SK-N-SH (cell line): ENCODE measurements around the gene PARP1. TPM values are rescaled to one million over a fixed set of nuclear protein-coding genes. Genes with fewer than 3 reads are reported as not detected.

Experiments used
- CTCF ChIA-PET: fragments of 300-600, 350-600 bp; formaldehyde crosslinking; extraction: SDS; loops from one replicate; lab custom pipeline; 2021; lab: Yijun Ruan, JAX
- POLR2A ChIA-PET: fragments of 350-600 bp; sonication (Branson Sonifier 250); formaldehyde crosslinking; extraction: SDS; loops from one replicate; lab custom pipeline; 2020; ENCODE audit warnings: antibody characterized with exemption, inconsistent platforms; lab: Yijun Ruan, JAX
- DNase-seq: peaks from one replicate; pipeline ENCODE4 v3.0.0; 2012
- H2AFZ ChIP-seq: fragments of 200-600 bp; sonication (generic); 2 replicates; pipeline ENCODE4 v1.8.1; 2016; ENCODE audit warnings: antibody characterized with exemption, mild to moderate bottlenecking, low read depth
- H3F3A ChIP-seq: fragments of 200-600 bp; sonication (generic); replicated peaks from 2 replicates; pipeline ENCODE3; 2016; ENCODE audit warnings: antibody characterized with exemption, mild to moderate bottlenecking; ENCODE audit not compliant: insufficient read depth
- H3K27ac ChIP-seq, 2 experiments: fragments of 200-500 bp in 1 of 2; fragments of 200-600 bp in 1 of 2; sonication (Bioruptor generic) in 1 of 2; sonication (generic), shearing (Covaris generic) in 1 of 2; 2 replicates each; pipeline versions ENCODE4 v1.5.1 to v1.6.1; 2014 to 2016; ENCODE audit warnings: low read depth in 2 of 2, inconsistent platforms in 1 of 2, low read length in 1 of 2, mild to moderate bottlenecking in 1 of 2, mixed read lengths in 1 of 2
- H3K27me3 ChIP-seq: fragments of 200-600 bp; sonication (generic), shearing (Covaris generic); 2 replicates; pipeline ENCODE4 v1.6.1; 2016; ENCODE audit warnings: mixed run types; ENCODE audit not compliant: insufficient read depth
- H3K36me3 ChIP-seq, 2 experiments: fragments of 200-500 bp in 1 of 2; fragments of 200-600 bp in 1 of 2; sonication (Bioruptor generic) in 1 of 2; sonication (generic) in 1 of 2; replicated peaks in 1 of 2; 2 replicates each; pipeline versions ENCODE3 to v1.5.1; 2014 to 2016; ENCODE audit warnings: low read length in 1 of 2, mild to moderate bottlenecking in 1 of 2; ENCODE audit not compliant: insufficient read depth in 2 of 2, control insufficient read depth in 1 of 2
- H3K4me1 ChIP-seq, 2 experiments: fragments of 200-500 bp in 1 of 2; fragments of 200-600 bp in 1 of 2; sonication (Bioruptor generic) in 1 of 2; sonication (generic), shearing (Covaris generic) in 1 of 2; 2 replicates each; pipeline versions ENCODE4 v1.5.1 to v1.6.1; 2014 to 2016; ENCODE audit warnings: low read depth in 1 of 2, low read length in 1 of 2, mixed run types in 1 of 2; ENCODE audit not compliant: insufficient read depth in 2 of 2, control insufficient read depth in 1 of 2
- H3K4me2 ChIP-seq: fragments of 200-600 bp; sonication (generic), shearing (Covaris generic); 2 replicates; pipeline ENCODE4 v1.6.1; 2017; ENCODE audit warnings: mixed run types
- H3K4me3 ChIP-seq, 2 experiments: fragments of 200-500 bp in 1 of 2; fragments of 200-600 bp in 1 of 2; sonication (Bioruptor generic) in 1 of 2; sonication (generic), shearing (Covaris generic) in 1 of 2; 2 replicates each; pipeline versions ENCODE4 v1.5.1 to v1.8.1; 2014 to 2016; ENCODE audit warnings: low read depth in 2 of 2, inconsistent platforms in 1 of 2, low read length in 1 of 2, mild to moderate bottlenecking in 1 of 2, mixed read lengths in 1 of 2, moderate library complexity in 1 of 2
- H3K79me2 ChIP-seq: fragments of 200-600 bp; sonication (generic); 2 replicates; pipeline ENCODE4 v1.8.1; 2017; ENCODE audit warnings: mild to moderate bottlenecking; ENCODE audit not compliant: insufficient read depth
- H3K9ac ChIP-seq: fragments of 200-600 bp; sonication (generic); 2 replicates; pipeline ENCODE4 v1.6.1; 2017; ENCODE audit warnings: mixed run types
- H3K9me2 ChIP-seq: fragments of 200-600 bp; sonication (generic); 2 replicates; pipeline ENCODE4 v1.6.1; 2017; ENCODE audit warnings: mixed run types
- H3K9me3 ChIP-seq: fragments of 200-600 bp; sonication (generic); 2 replicates; pipeline ENCODE4 v1.6.1; 2017; ENCODE audit warnings: mixed run types, mild to moderate bottlenecking, moderate library complexity
- H4K20me1 ChIP-seq: fragments of 200-600 bp; sonication (generic); 2 replicates; pipeline ENCODE4 v1.6.1; 2017; ENCODE audit warnings: mild to moderate bottlenecking, mixed run types; ENCODE audit not compliant: insufficient read depth
- ELF1 ChIP-seq: IDR thresholded peaks from 2 replicates; pipeline ENCODE4 v1.4.0; 2012
- GABPA ChIP-seq: IDR thresholded peaks from 2 replicates; pipeline ENCODE4 v1.4.0; 2012; ENCODE audit warnings: low read depth, mild to moderate bottlenecking
- GATA2 ChIP-seq: sonication (generic); formaldehyde crosslinking; IDR thresholded peaks from 2 replicates; pipeline ENCODE4 v1.5.0; 2020; ENCODE audit warnings: mild to moderate bottlenecking, missing genetic modification reagents
- IRF3 ChIP-seq: fragments of 150-350 bp; IDR thresholded peaks from 2 replicates; pipeline ENCODE4 v1.6.1; 2016; ENCODE audit warnings: mild to moderate bottlenecking, low read depth, low read length
- NFIC ChIP-seq: IDR thresholded peaks from 2 replicates; pipeline ENCODE4 v1.4.0; 2012; ENCODE audit warnings: borderline replicate concordance
- NRF1 ChIP-seq: IDR thresholded peaks from 2 replicates; pipeline ENCODE4 v1.6.1; 2012; ENCODE audit warnings: low read depth, mild to moderate bottlenecking, low read length
- POLR2AphosphoS5 ChIP-seq: IDR thresholded peaks from 2 replicates; pipeline ENCODE4 v1.6.1; 2012; ENCODE audit warnings: low read depth, low read length
- RAD21 ChIP-seq: IDR thresholded peaks from 2 replicates; pipeline ENCODE4 v1.6.1; 2012; ENCODE audit warnings: mild to moderate bottlenecking, low read length
- RCOR1 ChIP-seq: fragments of 150-350 bp; IDR thresholded peaks from 2 replicates; pipeline ENCODE4 v1.6.1; 2017; ENCODE audit warnings: antibody characterized with exemption, low read length
- REST ChIP-seq: IDR thresholded peaks from 2 replicates; pipeline ENCODE4 v1.6.1; 2012; ENCODE audit warnings: mild to moderate bottlenecking, low read depth, low read length, moderate library complexity
- RFX5 ChIP-seq: IDR thresholded peaks from 2 replicates; pipeline ENCODE4 v1.6.1; 2012; ENCODE audit warnings: mild to moderate bottlenecking, improper control_type of control experiment, low read length
- SMC3 ChIP-seq: IDR thresholded peaks from 2 replicates; pipeline ENCODE4 v1.6.1; 2012; ENCODE audit warnings: low read depth, low read length, improper control_type of control experiment
- TEAD4 ChIP-seq: IDR thresholded peaks from 2 replicates; pipeline ENCODE4 v1.4.0; 2012; ENCODE audit warnings: mild to moderate bottlenecking, borderline replicate concordance; ENCODE audit not compliant: insufficient read depth
- USF2 ChIP-seq: fragments of 150-350 bp; IDR thresholded peaks from 2 replicates; pipeline ENCODE4 v1.6.1; 2017; ENCODE audit warnings: antibody characterized with exemption, low read length, low read depth, borderline replicate concordance
- WGBS: methylation state at CpG from one replicate; pipeline ENCODE4 v1.1.6; 2017; ENCODE audit warnings: low lambda C conversion rate; 5-methylcytosine and 5-hydroxymethylcytosine counted together
- polyA plus RNA-seq, 3 experiments: library from polyadenylated mRNA; depleted of rRNA; stranded (reverse); fragments of >200 nt; gene quantifications; 2 replicates each; pipeline ENCODE4 v1.2.3, GENCODE V29; 2012

The PARP1 gene
- polyA plus RNA-seq, 1 of the 3 experiments (the other 2 are of a cell fraction), result 239 TPM

GRCh38 chr1:226425004-226425378 is 17.1 kb upstream of the PARP1 start:
- no peak overlapping the region for H3K4me2 ChIP-seq
- H3K9me2 ChIP-seq, result no peaks in the 10 kb centered on the region
- H3K9me3 ChIP-seq, result no peaks in the 10 kb centered on the region
- H3K27me3 ChIP-seq, result no peaks in the 10 kb centered on the region
- H3K36me3 ChIP-seq, result no peaks in the 10 kb centered on the region
- H3K9ac ChIP-seq, result no peak overlapping the region
- no peak overlapping the region for H3K27ac ChIP-seq
- no peaks in the 10 kb centered on the region for H3F3A ChIP-seq
- H2AFZ ChIP-seq, result no peak overlapping the region
- H3K4me1 ChIP-seq, result peaks cover 0 to 6% of the 10 kb centered on the region in 2 experiments; a peak in 2 of 4 replicates
- ChIA-PET CTCF (interaction anchor here (0.6 to 10.5 kb wide), 37 partner anchors 8 to 1015 kb away, joined by 3 to 82 read pairs (median 4); partner anchors contain the start of genes PARP1 and STUM), POLR2A (no interaction called here)
- no peak overlapping the region for H3K4me3 ChIP-seq
- H4K20me1 ChIP-seq, result no peaks in the 10 kb centered on the region
- H3K79me2 ChIP-seq, result no peaks in the 10 kb centered on the region
- TF ChIP-seq IRF3 (no peak), NRF1 (no peak), GATA2 (CRISPR knock-in tag) (no peak), ELF1 (no peak), REST (no peak), RCOR1 (no peak), SMC3 (no peak), POLR2AphosphoS5 (no peak)
- WGBS, result 50% methylated on average over 2 of the region's 2 CpGs
- DNase-seq, result no peak

- WGBS, result 49% methylated on average over 8 of the region's 8 CpGs
- CTCF ChIA-PET, result interaction anchor here (0.6 to 10.5 kb wide), 41 partner anchors 8 to 1016 kb away, joined by 3 to 82 read pairs (median 4); partner anchors contain the start of genes PARP1 and STUM
- Histone ChIP-seq H3K9me3 (no peaks in the 10 kb centered on the region), H3K9me2 (no peaks in the 10 kb centered on the region), H3K4me1 (peaks cover 0 to 6% of the 10 kb centered on the region in 2 experiments; a peak in 2 of 4 replicates), H4K20me1 (no peaks in the 10 kb centered on the region), H3K4me3 (no peak overlapping the region; a peak in 1 of 4 replicates), H3K27ac (no peak overlapping the region), H3F3A (no peaks in the 10 kb centered on the region), H3K4me2 (no peak overlapping the region), H3K27me3 (no peaks in the 10 kb centered on the region), H2AFZ (no peak overlapping the region), H3K9ac (no peak overlapping the region), H3K79me2 (no peaks in the 10 kb centered on the region), H3K36me3 (no peaks in the 10 kb centered on the region)
- POLR2A ChIA-PET, result no interaction called here
- DNase-seq, result peak; percentile 64
- TF ChIP-seq USF2 (no peak), REST (no peak), POLR2AphosphoS5 (no peak), GABPA (no peak), NFIC (no peak), SMC3 (peak; percentile 43; the same call in 1 of the 2 replicates), RFX5 (no peak), TEAD4 (no peak), RAD21 (peak; percentile 80)
Observed at GRCh38 chr1:226424221-226425003, 16.5 kb upstream of the PARP1 start.
